C1 segment of cervical spinal cord (tissue), 14 donors: ENCODE results near the gene PCGF2.

Source experiments
- DNase-seq, 14 donors: peaks; one replicate each; lab custom pipeline; 2025; lab: John Stamatoyannopoulos, UW

PCGF2 gene

DNA sequence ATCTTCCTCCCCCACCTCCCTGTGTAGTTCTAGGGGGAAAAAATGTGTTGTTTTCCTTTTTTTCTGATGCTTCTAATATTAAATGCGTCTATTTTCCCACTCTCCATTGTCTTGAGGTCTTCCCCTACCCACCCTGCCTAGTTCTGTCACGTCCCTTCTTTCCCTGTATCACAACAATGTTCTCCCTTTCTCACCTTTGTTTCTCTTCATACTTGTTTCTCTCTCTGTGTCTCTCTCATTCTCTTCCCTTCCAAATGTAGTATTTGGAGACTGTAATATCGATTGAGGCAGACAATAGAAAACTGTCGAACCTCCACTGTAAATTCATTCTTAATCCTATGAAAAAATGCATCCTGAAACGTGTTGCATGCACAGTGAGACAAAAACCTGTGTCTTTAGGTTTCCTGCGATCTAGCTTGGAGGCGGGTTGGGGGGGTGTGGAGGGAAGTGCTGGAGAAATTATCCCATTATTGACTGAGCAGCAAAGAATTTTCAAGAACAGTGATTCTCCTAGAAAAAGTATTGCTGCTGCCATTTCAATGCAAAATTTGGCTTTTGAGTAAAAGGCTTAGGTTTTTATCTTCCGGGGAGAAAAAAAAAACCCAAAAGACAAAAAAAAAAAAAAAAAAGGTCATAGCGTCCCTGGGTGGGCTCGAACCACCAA lies 3.1 kb upstream of the PCGF2 start:
- no peak for DNase-seq

DNA sequence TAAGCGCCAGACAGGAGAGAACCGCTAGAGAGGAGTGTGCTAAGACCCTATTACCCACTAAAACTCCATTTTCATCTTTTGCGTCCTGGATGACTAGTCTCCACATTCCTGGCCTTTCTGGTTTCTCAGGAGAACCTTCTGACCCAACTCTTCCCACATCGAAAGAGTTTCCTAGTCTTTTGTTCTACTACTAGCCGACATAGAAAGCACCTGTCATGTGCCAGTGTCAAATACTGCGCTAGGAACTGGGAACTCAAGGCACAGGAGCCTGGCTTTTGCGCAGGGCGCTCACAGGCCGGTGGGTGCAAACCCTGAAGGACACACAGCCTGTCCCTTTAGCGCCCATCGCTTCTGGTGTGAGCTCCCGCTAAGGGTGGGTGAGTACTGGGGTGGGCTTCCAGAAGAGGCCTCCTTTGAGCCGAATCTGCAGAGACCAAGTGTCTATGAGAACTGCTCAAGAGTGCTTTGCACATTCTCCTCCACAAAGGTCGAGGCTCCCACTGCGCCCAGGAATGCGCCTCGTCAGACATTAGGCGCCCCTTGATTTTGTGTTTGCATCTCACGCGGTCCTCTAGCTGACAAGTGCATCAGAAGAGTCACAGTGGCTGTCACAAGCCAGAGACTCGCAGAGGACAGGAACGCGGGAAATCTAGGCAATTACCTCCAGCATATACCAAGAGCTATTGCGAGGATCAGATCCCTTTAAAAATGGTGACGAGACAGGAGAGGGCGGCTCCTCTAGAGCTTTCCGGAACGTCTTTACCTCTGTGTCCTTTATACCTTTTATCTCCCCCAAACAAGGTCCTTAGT lies 2.4 kb upstream of the PCGF2 start:
- peak in 1 of 14 donors; percentile 73 for DNase-seq

DNA sequence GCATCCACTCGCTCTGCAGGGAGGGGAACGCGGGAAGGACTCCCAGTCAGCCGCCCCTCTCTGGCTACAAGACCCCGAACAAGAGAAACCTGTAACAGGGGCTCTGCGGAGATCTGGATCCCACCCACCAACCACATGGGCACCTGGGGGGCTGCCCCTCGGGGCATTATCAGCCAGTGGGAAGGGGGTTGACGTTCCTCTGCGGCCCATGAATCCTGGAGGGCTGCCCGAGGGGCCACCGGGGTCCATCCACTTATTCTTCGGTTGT lies 1.8 kb upstream of the PCGF2 start:
- DNase-seq = no peak

- peak in 5 of 14 donors; percentile 30 to 81 (median 48) for DNase-seq
Observed at GRCh38 chr17:38749223-38750043, 1.3 kb upstream of the PCGF2 start.

GRCh38 chr17:38748892-38749222 lies 721 bp upstream of the PCGF2 start:
- DNase-seq = no peak

DNA sequence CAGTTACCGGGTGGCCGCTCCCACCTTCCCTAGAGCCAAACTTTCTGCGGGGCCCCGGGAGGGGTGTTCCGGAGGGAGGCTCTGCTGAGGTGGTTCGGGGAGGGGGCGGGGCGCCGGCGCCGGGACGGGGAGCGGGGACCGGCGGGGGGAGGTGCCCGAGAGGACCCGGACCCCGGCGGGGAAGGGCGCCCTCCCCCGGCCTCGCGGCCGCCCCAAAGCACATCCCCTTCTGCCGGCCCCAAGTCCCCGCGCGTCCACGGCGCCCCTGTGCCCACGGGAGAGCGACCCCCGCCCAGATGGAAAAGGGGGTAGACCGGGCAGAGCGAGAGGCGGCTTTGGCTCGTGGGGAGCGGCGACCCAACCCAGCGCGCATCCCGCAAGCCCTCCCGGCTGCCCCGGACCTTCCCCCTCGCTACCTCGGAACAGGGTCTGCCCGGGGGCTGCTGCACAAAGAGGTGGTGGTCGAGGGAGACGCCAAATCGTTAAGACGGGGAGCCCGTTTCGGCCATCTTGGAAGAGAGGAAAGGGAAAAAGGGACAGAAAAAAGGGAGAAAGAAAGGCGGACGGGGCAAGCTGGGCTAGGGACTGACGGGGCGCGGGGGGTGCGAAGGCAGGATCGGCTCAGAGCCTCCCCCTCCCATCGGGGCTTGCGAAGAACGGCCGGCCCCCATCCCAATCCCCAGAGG lies 530 bp downstream of the PCGF2 start:
- DNase-seq = no peak

DNA sequence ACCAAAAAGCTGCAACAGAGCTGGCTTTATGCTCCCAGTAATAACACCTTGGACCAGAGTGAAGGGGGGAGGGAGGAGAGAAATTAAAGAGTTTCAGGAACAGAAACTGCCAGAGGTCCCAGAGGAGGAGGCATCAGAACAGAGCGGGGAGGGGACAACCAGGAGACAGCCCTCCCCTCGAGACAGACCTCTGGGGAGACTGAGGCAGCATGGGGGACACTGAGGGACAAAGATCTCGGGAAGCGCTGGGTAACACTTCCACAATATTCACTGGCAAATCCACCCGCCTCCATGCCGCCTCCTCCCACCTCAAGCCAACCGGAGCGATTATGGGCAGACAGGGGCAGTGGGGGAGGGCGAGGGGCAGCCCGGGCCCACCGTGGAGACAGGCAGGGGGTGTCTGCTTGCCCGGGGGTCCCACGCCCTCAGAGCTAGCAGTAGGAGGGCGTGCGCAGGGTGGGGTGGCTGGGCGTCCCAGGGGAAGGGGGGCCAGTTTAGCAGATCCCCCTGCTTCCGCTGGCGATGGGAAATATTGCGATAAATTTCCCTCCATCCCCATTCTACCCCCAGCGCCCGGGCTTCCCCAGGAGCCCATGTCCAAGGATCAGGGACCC lies 1.2 kb downstream of the PCGF2 start:
- no peak for DNase-seq

DNA sequence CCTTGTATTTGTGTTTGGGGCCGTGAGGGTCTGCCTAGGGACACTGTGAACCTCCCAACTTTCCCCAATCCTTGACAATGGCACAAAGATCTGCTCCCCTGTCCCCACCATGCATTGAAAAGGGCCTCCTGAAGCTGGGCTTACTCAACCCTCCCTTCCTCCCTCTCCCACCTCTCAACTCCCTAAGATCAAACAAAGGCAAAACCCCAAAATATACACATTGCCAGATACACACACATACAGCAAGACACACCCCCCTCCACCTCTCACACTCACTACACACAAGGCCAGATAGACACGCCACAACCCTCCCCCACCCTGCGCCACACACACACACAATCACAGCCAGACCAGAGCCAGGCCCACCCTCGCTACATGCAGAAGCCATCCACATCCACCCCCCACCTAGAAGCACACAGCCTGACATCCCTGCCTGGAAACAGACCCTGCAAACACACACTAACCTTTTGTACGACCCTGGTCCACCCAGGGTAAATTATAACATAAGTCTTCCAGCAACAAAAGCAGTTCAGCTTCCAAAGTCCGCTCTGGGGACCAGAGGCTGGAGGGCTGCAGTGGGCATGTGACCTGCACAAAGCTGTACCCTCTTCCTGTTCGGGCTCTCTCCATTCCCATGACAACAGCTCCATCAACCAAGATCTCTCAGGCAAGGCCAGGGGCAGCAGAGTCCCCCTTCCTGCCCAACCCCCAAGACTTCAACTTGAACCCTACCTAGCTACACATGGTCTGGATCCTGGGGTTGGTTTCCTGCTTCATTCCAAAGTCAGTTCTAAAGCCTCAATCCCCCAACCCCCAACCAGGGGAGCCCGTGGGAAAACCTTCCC lies 1.9 kb downstream of the PCGF2 start:
- no peak for DNase-seq

DNA sequence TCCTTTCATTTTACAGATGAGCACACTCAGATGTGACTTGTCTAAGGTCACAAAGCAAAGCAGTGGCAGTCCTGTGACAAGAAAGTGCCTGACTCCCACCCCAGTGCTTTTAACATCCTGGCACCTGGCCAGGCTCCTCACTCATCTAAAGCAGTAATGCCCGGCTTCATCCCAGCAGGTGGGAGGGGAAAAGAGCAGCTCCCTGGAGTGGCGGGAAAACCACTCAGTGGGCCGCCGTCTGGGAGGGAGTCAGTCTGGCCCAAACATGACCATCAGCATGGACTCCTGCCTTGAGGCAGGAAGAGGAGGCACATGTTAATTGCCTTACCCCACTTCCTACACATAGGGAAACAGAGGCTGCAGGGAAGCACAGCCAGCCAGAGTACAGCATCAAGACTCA lies 2.6 kb downstream of the PCGF2 start:
- no peak for DNase-seq

DNA sequence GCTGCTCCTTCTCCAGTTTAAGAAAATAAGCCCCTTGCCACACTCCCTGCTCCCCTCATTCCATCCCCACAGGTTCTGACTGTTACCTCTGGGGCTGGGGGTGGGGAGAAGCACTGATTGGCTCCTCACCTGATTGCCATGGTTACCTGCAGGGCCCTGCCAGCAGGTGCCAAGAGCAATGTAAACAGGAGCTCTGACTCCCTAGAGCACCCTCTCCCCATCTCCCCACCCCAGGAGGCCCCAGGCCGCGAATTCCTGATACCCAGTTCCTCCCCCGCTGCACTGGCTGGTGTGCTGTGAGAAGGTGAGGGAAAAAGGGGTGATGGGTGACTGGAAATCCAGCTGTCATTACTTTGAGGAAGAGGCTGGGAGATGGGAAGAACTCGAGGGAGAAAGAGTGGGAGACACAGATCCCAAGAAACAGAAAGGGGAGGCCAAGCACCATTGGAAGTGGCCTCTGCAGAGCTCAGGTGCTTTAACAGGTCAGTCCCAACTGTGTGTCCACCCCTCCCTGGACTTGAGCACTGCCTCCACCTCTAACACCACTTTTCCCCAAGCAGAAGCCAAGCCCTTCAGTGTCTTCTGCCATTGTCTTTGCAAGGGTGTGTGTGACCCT lies 4.5 kb downstream of the PCGF2 start:
- no peak for DNase-seq

DNA sequence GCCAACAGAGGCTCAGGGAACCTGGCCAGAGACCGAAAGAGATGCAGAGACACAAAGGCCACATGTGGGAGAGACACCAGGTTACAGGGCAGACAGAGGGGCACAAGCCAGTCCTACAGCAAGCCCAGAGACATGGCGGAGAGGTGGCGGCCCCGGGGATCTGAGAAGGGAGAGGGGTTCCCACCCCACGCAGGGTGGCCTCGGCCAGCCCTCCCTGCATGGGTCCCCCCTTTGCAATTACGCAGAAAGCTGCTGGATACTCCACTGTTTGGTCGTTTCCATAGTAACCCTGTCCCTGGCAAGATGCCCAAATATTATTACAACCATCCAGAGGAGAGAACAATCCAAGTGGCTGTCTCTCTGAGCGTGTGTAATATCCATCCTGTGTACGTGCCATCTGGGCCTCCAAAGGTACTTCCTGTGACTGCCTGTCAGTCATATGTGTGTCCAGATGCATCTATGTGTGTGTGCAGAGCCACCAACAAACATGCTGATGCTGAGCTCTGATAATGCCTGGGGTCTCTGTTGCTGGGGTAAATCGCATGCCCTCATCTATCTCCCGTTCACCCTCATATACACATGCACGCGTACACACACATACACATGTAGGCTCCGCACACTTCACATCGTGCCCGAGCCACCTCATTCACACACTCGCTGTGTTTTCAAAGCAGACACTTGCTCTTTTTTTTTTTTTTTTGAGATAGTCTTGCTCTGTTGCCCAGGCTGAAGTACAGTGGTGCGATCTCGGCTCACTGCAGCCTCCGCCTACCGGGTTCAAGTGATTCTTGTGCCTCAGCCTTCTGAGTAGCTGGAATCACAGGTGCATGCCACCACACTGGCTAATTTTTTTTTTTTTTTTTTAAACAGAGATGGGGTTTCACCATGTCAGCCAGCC lies 5.5 kb downstream of the PCGF2 start:
- DNase-seq = peak in 2 of 14 donors; percentile 54 to 85

DNA sequence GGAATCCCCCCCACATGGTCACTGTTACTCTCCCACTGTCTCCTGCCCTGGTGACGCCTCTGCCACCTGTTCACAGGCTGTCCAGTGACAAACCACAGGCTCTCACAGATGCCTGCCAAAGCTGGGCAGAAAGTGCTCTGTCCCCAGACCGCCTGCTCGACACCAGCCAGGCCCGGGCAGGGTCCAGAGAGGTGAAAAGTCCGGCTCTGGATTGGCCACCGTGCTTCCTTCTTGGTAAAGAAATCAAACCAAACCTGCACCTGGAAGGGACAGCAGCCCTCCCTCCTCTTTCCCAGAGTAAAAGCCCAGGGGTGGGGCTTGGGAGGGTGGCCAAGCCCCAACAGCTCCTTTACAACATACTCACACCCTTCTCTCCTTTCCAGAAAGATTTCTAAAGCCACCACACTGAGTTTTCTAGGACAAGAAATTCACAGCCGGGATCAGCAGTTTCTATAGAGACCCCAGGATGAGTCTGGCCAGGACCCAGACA lies 6.2 kb downstream of the PCGF2 start:
- DNase-seq = peak in 2 of 14 donors; percentile 31 to 54

DNA sequence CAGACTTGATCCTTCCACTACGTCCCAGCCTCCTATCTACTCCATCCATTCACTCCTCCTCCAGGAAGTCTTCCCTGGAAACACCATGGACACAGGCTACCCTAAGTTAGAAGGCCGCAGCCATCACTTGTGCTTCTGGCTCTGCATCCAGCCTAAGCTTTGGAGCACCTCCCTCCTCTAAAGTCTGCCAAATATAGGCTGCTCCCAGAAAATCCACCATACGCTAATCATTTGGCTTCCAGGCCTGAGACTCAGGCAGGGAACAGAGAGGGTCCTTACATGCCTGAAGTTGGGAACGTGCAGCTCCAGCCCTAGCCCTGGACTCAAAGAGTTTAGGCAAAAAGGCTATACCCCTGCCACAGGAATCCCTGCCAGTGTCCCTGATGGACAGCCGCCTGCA lies 6.7 kb downstream of the PCGF2 start:
- DNase-seq = no peak

DNA sequence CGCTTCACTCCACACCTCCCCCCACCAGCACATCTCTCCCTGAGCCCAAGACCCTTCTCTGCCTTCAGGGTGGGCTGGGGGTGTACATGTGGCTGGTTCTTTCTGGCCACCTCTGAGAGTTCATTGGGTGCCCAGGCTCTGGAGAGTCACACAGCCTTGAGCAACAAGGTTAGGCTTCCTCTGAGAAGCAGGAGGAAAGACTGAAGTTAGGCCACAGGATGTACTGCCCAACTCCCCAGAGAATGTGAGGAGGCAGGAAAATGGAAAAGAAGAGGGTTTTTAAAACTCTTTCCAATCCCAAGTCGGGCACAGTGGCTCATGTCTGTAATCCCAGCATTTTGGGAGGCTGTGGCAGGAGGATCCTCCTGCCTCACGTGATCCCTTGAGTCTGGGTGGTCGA lies 7.3 kb downstream of the PCGF2 start:
- DNase-seq = no peak

GRCh38 chr17:38740044-38740443 lies 8.1 kb downstream of the PCGF2 start:
- no peak for DNase-seq

GRCh38 chr17:38739305-38739704 lies 8.8 kb downstream of the PCGF2 start:
- DNase-seq = no peak

GRCh38 chr17:38738686-38739085 lies 9.4 kb downstream of the PCGF2 start:
- DNase-seq = no peak

DNA sequence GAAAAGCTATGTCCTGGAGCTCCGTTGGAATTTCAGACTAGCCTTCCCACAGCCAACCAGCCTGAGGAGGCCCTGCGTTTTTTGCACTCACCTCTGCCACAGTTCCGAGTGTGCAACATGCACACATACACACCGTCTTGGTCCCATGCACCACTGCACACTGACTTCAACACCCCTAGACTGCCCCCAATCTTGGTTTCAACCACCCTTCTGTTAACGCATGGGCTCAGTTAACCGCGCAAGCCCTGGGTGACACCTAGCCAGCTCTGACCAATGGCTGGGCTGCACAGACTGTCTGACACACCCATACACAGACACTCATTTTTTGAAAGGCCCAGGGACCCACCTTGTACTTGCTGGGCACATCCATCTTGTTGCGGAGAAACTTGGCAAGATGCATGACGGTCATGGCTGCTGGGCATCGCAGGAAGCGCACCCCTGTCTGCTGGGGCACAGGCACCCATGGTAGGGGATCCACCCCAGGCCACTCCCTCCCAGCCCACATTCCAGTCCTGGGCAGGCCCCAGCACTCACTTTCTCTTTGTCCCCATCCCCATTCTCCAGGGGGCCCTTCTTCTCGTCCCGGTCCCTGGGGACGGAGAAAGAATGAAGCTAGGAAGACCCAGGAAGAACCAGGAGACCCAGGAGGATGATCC lies 10.0 kb downstream of the PCGF2 start:
- no peak for DNase-seq
